Activated gamma-delta T cell treated with Interleukin-2 at 50 U/mL for 16 hours (primary cell): Measurements from ENCODE around the gene KCNQ1.

ENCODE experiments used
- DNase-seq: peaks from one replicate; pipeline ENCODE4 v3.0.0-alpha.2; 2020

Gene KCNQ1

GRCh38 chr11:2858995-2859698, 414.3 kb downstream of the KCNQ1 start:
- no peak for DNase-seq

DNA sequence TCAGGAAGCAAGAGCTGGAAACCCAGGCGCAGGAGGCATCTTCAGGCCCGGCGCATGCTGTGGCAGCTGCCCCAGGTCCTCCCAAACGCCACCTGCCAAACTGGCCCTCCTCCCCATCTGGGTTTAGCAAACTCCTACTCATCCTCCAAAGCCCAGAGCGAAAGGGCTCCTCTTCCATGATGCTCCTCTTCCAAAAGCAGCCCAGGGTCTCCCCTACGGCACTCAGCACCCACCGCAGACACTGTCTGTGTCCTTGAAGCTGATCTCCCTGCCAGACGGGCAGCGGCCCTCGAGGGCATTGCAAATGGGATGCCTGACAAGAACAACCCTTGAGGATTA, 414.9 kb downstream of the KCNQ1 start:
- no peak for DNase-seq

GRCh38 chr11:2860636-2861035, 415.8 kb downstream of the KCNQ1 start:
- no peak for DNase-seq

DNA sequence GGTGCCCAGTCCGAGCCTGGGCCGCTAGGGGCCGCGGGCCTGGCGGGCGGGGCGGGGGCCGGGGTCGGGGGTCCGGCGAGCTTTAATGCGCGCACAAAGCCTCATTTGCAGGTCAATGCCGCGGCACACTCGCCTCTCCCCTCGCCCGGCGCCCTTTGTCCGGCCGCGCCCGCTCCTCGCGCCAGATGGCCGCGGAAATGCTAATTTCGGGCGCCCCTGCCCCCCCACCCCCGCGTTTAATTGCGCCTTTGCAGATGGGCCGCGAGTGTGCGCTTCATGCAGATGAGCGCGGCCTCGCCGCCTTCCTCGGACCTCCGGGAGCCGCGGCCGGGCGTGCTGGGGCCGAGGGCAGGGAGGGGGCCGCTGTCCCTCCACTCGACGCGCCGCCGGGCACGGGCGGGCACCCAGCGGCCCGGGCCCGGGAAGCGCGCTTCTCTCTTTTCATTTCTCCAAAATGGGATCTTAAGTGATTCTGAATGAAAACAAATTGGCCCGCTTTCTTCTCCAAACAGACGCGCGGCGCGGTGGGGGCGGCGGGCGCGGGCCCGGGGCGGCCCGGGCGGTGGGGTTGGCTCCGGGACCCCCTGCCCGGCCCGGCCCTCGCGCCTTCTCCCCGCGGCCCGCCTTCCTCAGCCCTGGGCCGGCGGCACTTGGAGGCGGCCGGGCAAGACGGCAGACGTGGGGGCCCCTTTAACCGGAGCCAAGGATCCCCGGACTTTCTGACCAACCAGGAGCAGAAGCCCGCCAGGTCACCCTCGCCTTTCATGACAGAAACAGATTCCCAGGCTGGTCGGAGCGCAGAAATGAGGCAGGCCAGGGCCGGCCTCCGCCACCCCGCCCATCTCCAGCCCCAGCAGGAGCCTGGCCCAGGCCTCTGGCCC, 417.8 kb downstream of the KCNQ1 start:
- no peak for DNase-seq

- DNase-seq: no peak
Measured at GRCh38 chr11:2863276-2863618, 418.4 kb downstream of the KCNQ1 start.

DNA sequence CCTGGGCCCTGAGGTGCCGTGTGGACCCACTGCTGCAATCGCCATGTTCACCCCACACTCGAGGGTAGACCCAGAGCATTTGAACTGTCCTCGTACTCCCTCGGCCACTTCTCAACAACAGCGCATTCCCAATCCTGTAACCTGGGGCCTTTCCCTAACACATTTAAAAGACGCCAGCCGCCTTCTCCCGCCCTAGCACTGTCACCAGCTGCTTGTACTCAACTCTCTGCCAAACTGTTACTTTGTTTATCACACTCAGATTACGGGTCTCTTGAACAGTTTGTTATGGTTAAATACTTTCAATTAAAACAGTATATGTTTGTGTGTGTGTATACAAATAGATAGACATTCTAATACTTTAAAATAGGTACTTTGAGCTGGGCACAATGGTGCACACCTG, 420.1 kb downstream of the KCNQ1 start:
- no peak for DNase-seq

DNA sequence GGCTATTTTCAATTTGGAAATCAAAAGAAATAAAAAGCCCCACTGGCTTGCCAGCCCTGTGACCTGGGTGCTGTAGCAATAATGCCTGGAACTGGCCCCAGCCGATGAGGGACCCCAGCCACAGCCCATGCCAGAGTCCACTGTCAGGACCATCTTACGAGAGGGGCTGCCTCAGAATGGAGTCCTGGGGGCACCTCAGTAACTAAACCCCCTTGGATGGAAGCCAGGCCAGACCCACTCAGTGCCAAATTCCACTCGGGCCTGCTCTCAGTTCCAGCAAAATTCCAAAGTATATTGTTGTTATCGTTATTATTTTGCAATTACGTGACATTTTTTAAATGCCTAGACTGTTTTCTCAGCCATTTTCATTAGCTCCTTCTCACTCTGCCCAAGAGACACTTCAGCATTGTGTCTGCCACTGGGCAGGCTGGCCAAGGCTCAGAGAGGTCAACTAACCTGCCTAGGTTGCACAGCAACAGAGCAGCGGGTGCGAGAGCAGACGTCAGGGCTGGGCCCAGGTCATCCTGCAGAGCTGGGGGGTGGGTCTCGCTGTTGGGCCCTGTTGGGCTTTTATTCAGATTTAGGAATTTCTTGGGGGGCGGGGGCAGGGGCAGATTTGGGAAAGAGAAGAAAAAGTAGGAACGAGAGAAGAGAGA, 421.2 kb downstream of the KCNQ1 start:
- no peak for DNase-seq

- DNase-seq: no peak
Measured at GRCh38 chr11:2867142-2867541, 422.3 kb downstream of the KCNQ1 start.

GRCh38 chr11:2867722-2868505, 423.1 kb downstream of the KCNQ1 start:
- DNase-seq: no peak

DNA sequence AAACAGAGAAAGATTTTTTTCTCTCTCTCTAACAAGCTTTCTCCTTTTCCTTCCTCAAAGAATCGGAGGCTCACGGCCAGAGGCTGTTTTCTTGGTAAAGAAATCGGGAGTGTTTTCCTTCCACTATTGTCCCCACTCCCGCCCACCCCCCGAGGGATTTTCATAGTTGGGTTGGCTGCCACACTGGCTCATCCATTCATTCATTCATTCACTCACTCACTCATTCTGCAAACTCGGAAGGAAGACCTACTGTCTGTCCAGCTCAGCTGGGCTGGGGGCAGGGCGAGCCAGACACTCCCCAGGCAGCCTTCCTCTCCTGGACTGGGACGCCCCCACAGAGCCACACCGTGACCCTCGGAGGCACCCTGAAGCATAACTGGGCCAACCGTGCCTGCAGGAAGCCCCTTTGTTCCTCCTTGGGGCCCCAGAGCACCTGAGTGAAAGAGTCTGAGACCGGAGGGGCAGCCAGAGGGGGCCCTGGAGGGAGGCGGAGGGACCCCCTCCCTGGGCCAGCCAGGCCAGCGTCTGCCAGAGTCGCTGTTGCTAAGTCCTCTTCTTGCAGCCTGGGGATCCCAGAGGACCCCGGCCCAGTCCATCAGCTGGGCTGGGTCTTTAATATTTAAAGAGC, 423.8 kb downstream of the KCNQ1 start:
- no peak for DNase-seq

- no peak for DNase-seq
Measured at GRCh38 chr11:2869134-2869526, 424.3 kb downstream of the KCNQ1 start.

DNA sequence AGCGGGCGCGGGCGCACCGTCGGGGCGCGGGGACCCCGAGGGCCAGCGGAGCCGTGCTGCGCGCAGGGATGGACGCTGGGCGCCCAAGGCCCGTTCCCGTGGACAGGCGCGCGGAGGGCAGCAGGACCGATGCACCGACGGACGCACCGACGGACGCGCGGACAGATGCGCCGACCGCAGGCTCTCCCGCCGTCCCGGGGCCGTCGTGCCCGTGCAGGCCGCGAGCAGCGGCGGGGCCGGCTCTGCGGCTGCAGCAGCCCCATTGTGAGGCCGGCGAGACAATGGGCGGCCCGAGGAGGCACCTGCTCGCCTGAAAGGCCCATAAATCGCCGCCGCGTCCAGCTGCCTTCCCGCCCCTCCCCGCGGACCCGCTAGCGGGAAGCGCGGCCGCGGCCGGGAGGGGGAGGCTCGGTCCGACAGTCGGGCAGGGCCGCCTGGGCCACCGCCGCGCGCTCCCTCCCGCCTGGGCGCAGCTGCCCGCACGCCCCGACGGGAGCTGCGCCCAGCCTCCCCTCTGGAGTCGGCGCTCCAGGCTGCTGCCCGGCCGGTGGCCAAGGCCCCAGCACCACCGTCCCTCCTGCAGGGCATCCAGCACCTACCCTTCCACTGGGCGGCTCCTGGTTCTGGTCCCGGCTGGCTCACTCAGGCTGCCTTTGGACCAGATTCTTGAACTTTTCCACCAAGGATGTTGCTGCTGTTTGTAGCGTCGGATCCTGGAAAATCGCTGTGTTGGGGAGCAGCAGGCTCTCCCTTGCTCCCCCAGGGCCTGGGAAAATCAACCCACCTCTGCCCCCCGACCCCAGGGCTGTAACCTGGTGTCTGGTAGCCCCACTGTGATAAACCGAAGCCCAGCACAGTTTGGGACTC, 425.0 kb downstream of the KCNQ1 start:
- DNase-seq: no peak

DNA sequence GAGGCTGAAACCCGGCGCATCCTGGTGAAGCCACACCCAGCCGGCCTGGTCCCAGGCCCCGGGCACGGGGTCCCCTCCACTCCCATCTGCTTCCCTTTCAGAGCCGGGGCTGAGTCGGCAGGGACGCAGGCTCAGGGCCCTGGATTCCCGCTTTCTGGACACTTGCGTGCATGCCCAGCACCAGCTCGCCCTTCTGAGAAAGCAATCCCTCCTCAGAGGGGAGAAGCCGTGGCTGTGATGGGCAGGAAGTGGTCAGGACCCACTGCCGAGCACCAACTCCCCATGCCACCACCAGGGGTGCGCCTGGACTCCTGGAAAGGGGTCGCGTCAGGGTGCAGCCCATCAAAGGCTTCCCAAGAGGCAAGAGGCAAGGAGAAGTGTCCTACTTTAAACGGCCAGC, 425.7 kb downstream of the KCNQ1 start:
- DNase-seq: no peak

- DNase-seq: no peak
Measured at GRCh38 chr11:2870969-2871680, 426.3 kb downstream of the KCNQ1 start.

GRCh38 chr11:2874963-2875362, 430.2 kb downstream of the KCNQ1 start:
- no peak for DNase-seq

- DNase-seq: no peak
Measured at GRCh38 chr11:2877474-2877873, 432.7 kb downstream of the KCNQ1 start.

GRCh38 chr11:2878782-2879181, 434.0 kb downstream of the KCNQ1 start:
- no peak for DNase-seq

- DNase-seq: no peak
Measured at GRCh38 chr11:2880646-2881045, 435.8 kb downstream of the KCNQ1 start.

GRCh38 chr11:2881076-2881980, 436.5 kb downstream of the KCNQ1 start:
- no peak for DNase-seq

- DNase-seq: no peak
Measured at GRCh38 chr11:2881981-2882375, 437.2 kb downstream of the KCNQ1 start.
